ENCODE results near the gene CAP2.

CAP2 gene

GRCh38 chr6:17416806-17417205 lies 23.4 kb downstream of the CAP2 start:
- TF ChIP-seq POLR2AphosphoS5 (IDR thresholded peaks at IDR 0.05; ENCODE audit: low read depth, low read length) = no peak
- no peak for TF ChIP-seq REST (IDR thresholded peaks at IDR 0.05; ENCODE audit: insufficient read depth in 1 of 2, low read depth in 2 of 2, low read length in 2 of 2)
- no peak for TF ChIP-seq TAF1 (IDR thresholded peaks at IDR 0.05; ENCODE audit: borderline replicate concordance, insufficient read depth, low read length)
- TF ChIP-seq SIN3A (IDR thresholded peaks at IDR 0.05; ENCODE audit: borderline replicate concordance, insufficient read depth, low read length) = no peak
- TF ChIP-seq FOXP2 (optimal IDR thresholded peaks at IDR 0.05; ENCODE audit: borderline replicate concordance, extremely low read depth, extremely low read length, insufficient read depth) = no peak

GRCh38 chr6:17417817-17418216 lies 24.4 kb downstream of the CAP2 start:
- no peak for TF ChIP-seq TAF1 (IDR thresholded peaks at IDR 0.05; ENCODE audit: borderline replicate concordance, insufficient read depth, low read length)
- no peak for TF ChIP-seq REST (IDR thresholded peaks at IDR 0.05; ENCODE audit: insufficient read depth in 1 of 2, low read depth in 2 of 2, low read length in 2 of 2)
- no peak for TF ChIP-seq POLR2AphosphoS5 (IDR thresholded peaks at IDR 0.05; ENCODE audit: low read depth, low read length)
- TF ChIP-seq SIN3A (IDR thresholded peaks at IDR 0.05; ENCODE audit: borderline replicate concordance, insufficient read depth, low read length) = no peak
- TF ChIP-seq FOXP2 (optimal IDR thresholded peaks at IDR 0.05; ENCODE audit: borderline replicate concordance, extremely low read depth, extremely low read length, insufficient read depth) = no peak

- no peak for TF ChIP-seq REST (IDR thresholded peaks at IDR 0.05; ENCODE audit: insufficient read depth in 1 of 2, low read depth in 2 of 2, low read length in 2 of 2)
- no peak for TF ChIP-seq FOXP2 (optimal IDR thresholded peaks at IDR 0.05; ENCODE audit: borderline replicate concordance, extremely low read depth, extremely low read length, insufficient read depth)
- TF ChIP-seq TAF1 (IDR thresholded peaks at IDR 0.05; ENCODE audit: borderline replicate concordance, insufficient read depth, low read length) = no peak
- no peak for TF ChIP-seq POLR2AphosphoS5 (IDR thresholded peaks at IDR 0.05; ENCODE audit: low read depth, low read length)
- TF ChIP-seq SIN3A (IDR thresholded peaks at IDR 0.05; ENCODE audit: borderline replicate concordance, insufficient read depth, low read length) = no peak
Observed at GRCh38 chr6:17418281-17419188, 25.1 kb downstream of the CAP2 start.

GRCh38 chr6:17419189-17419575 lies 25.8 kb downstream of the CAP2 start:
- TF ChIP-seq TAF1 (IDR thresholded peaks at IDR 0.05; ENCODE audit: borderline replicate concordance, insufficient read depth, low read length) (no peak), REST (IDR thresholded peaks at IDR 0.05; ENCODE audit: insufficient read depth in 1 of 2, low read depth in 2 of 2, low read length in 2 of 2) (no peak), FOXP2 (optimal IDR thresholded peaks at IDR 0.05; ENCODE audit: borderline replicate concordance, extremely low read depth, extremely low read length, insufficient read depth) (no peak)
